Panc1 (cell line): Measurements from ENCODE around the gene AFF3. TPM values are rescaled to one million over a fixed set of nuclear protein-coding genes. Genes with fewer than 3 reads are reported as not detected.
A peak's percentile ranks its signal among the peaks of the same experiment; 100 is the strongest.

ENCODE experiments used
- ATAC-seq: fragments of 200-7000 bp; cut with Tn5 transposase; 2 replicates; pipeline ENCODE4 v1.9.1; 2020; ENCODE audit warnings: mild to moderate bottlenecking, moderate library complexity
- BruUV-seq: library from RNA; stranded (reverse); fragments of 400-500 nt; replicated peaks from 2 replicates; lab custom pipeline; 2021; lab: Mats Ljungman, UMichigan
- CTCF ChIA-PET: fragments of 300-600 bp; sonication (Branson Sonifier 250); formaldehyde crosslinking; loops from one replicate; lab custom pipeline; 2022; ENCODE audit warnings: antibody characterized with exemption; lab: Charles Lee
- POLR2A ChIA-PET: fragments of 300-600 bp; sonication (Branson Sonifier 250); formaldehyde crosslinking; loops from one replicate; lab custom pipeline; 2022; ENCODE audit warnings: antibody characterized with exemption; lab: Charles Lee
- DNase-seq: peaks from one replicate; pipeline ENCODE4 v3.0.0-alpha.2; 2010; ENCODE audit warnings: low read depth, low spot score
- H3K27ac ChIP-seq: 2 replicates; pipeline ENCODE4 v1.5.1; 2011; ENCODE audit warnings: mild to moderate bottlenecking, low read length, inconsistent platforms
- H3K27me3 ChIP-seq: fragments of 200-500 bp; sonication (Bioruptor generic); 2 replicates; pipeline ENCODE4 v1.6.0; 2014; ENCODE audit warnings: low read length, inconsistent platforms; ENCODE audit not compliant: control insufficient read depth, insufficient read depth
- H3K36me3 ChIP-seq: fragments of 200-500 bp; sonication (Bioruptor generic); 2 replicates; pipeline ENCODE4 v1.5.1; 2014; ENCODE audit warnings: inconsistent platforms, mild to moderate bottlenecking, low read length, moderate library complexity; ENCODE audit not compliant: control insufficient read depth, insufficient read depth
- H3K4me1 ChIP-seq: 2 replicates; pipeline ENCODE4 v1.5.1; 2011; ENCODE audit warnings: inconsistent platforms, mild to moderate bottlenecking, low read length, moderate library complexity; ENCODE audit not compliant: control insufficient read depth, insufficient read depth
- H3K4me3 ChIP-seq, 2 experiments: 2 replicates each; pipeline ENCODE4 v1.5.1; 2011 to 2012; ENCODE audit warnings: low read depth in 2 of 2, low read length in 2 of 2, mild to moderate bottlenecking in 2 of 2, inconsistent platforms in 1 of 2, moderate library complexity in 1 of 2
- H3K9me3 ChIP-seq: fragments of 200-500 bp; sonication (Bioruptor generic); 2 replicates; pipeline ENCODE4 v1.5.1; 2014; ENCODE audit warnings: low read depth, mild to moderate bottlenecking, inconsistent platforms, low read length, moderate library complexity; ENCODE audit not compliant: control insufficient read depth, insufficient read depth
- CTCF ChIP-seq: fragments of 450-650 bp; IDR thresholded peaks from 2 replicates; pipeline ENCODE4 v1.5.1; 2017; ENCODE audit warnings: mild to moderate bottlenecking
- POLR2AphosphoS5 ChIP-seq: IDR thresholded peaks from 2 replicates; pipeline ENCODE4 v1.6.1; 2012; ENCODE audit warnings: mild to moderate bottlenecking, low read depth, low read length, moderate library complexity
- REST ChIP-seq, 2 experiments: IDR thresholded peaks; 2 replicates each; pipeline ENCODE4 v1.6.1; 2011 to 2012; ENCODE audit warnings: low read depth in 2 of 2, control low read depth in 1 of 2, low read length in 1 of 2, mild to moderate bottlenecking in 1 of 2, moderate library complexity in 1 of 2; ENCODE audit not compliant: insufficient read depth in 1 of 2
- SIN3A ChIP-seq: IDR thresholded peaks from 2 replicates; pipeline ENCODE4 v1.6.1; 2012; ENCODE audit warnings: low read depth, mild to moderate bottlenecking, low read length, moderate library complexity, borderline replicate concordance; ENCODE audit not compliant: insufficient read depth
- TCF7L2 ChIP-seq: IDR thresholded peaks from 2 replicates; pipeline ENCODE4 v1.6.1; 2011; ENCODE audit warnings: mild to moderate bottlenecking, low read depth, low read length, inconsistent platforms
- in situ Hi-C: cut with HindIII; loops from 2 replicates; pipeline ENCODE4 v1.10.0; 2016; ENCODE audit warnings: low sequenced_read_pairs, low pct_unique_long_range_greater_than_20kb
- intact Hi-C: fragments of 100-400 bp; cut with micrococcal nuclease; formaldehyde crosslinking; loops from one replicate; pipeline ENCODE4 v1.10.0; 2022; ENCODE audit not compliant: unreplicated experiment
- total RNA-seq: library from RNA; stranded (reverse); gene quantifications from one replicate; pipeline ENCODE4 v1.2.1, GENCODE V29; 2021; ENCODE audit not compliant: unreplicated experiment

AFF3 gene
- total RNA-seq, 1 experiment from 2014 or later: 2.2 TPM

DNA sequence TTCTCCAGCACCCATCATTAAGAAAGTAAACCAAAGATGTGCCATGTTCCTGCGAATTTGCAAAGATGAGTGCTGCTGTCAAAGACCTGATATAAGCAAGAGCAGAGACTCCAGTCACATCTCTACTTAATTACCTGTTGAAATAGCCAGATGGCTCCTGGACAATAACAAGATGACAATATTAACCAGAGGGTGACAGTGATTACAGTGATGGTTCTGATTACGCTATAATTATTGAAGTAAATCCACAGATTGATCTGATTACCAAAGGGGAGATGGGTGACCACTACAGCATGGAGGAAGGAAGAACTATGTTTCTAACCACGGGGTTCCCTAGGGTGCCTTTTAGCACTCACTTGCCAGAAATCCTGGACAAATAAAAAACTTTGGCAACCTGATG is 36.5 kb upstream of the AFF3 start:
- H3K4me3 ChIP-seq: no peak overlapping the region
- ATAC-seq: no peak
- TF ChIP-seq SIN3A (no peak), POLR2AphosphoS5 (no peak), REST (IDR thresholded peaks at IDR 0.05; ENCODE audit: insufficient read depth in 1 of 2, low read depth in 2 of 2, low read length in 1 of 2) (no peak), TCF7L2 (no peak), CTCF (no peak)
- no peaks in the 10 kb centered on the region for H3K27me3 ChIP-seq
- H3K9me3 ChIP-seq: no peaks in the 10 kb centered on the region
- in situ Hi-C loops (no loop called here), intact Hi-C loops (no loop called here)
- no peak for DNase-seq
- BruUV-seq: no TSS peak
- H3K27ac ChIP-seq: no peak overlapping the region
- H3K4me1 ChIP-seq: no peaks in the 10 kb centered on the region; the same call in 1 of the 2 replicates
- POLR2A ChIA-PET: no interaction called here
- CTCF ChIA-PET: no interaction called here
- H3K36me3 ChIP-seq: no peaks in the 10 kb centered on the region

DNA sequence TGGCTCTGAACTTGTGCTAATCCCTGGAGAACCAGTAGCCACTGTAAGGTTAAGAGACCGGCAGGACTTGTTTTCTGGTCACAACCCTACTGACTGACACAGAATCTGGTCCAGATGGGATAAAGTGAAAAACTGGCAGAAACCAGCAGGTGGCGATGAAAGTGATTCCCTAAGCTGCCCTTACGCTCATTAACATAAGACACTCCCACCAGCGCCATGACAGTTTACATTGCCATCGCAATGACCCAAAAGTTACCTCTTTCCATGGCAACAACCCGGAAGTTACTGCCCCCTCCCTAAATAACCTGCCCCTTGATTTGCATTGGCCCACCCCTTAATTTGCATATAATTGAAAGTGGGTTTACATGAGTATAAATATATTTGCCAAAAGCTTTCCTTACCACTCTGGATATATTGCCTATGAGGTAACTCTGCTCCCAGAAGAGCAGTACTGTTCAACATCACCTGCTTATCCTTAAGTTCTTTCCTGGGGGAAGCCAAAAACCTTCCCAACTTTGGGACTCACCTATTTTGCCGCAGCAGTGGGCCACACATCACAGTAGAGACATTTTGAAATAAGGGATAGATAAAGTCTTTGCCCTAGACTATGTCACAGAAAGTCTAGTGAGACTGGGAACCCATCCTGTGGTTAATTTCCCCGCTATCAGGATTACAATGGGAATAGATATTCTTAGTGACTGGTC is 35.8 kb upstream of the AFF3 start:
- ATAC-seq (peak; percentile 78), DNase-seq (peak; percentile 8)
- no peaks in the 10 kb centered on the region for H3K9me3 ChIP-seq
- in situ Hi-C loops (no loop called here), intact Hi-C loops (no loop called here)
- no TSS peak for BruUV-seq
- H3K27me3 ChIP-seq: no peaks in the 10 kb centered on the region
- ChIA-PET CTCF (no interaction called here), POLR2A (no interaction called here)
- no peak overlapping the region for H3K4me3 ChIP-seq
- H3K4me1 ChIP-seq: no peaks in the 10 kb centered on the region; the same call in 1 of the 2 replicates
- no peaks in the 10 kb centered on the region for H3K36me3 ChIP-seq
- no peak overlapping the region for H3K27ac ChIP-seq
- TF ChIP-seq TCF7L2 (no peak), SIN3A (no peak), CTCF (peak; percentile 66), POLR2AphosphoS5 (no peak), REST (IDR thresholded peaks at IDR 0.05; ENCODE audit: insufficient read depth in 1 of 2, low read depth in 2 of 2, low read length in 1 of 2) (no peak)
